ENCODE measurements around the gene ALLC.

GRCh38 chr2:3667151-3667631 lies 9.2 kb downstream of the ALLC start:
- no peak for TF ChIP-seq POLR2AphosphoS5 (IDR thresholded peaks at IDR 0.05; ENCODE audit: low read depth, low read length)
- TF ChIP-seq TAF1 (IDR thresholded peaks at IDR 0.05; ENCODE audit: low read depth, low read length) = no peak
- TF ChIP-seq POLR2A (IDR thresholded peaks at IDR 0.05; ENCODE audit: low read depth, low read length) = no peak
